T-helper 1 cell treated with Interleukin-12 subunit alpha and Interleukin-12 subunit beta and Interleukin-4 antibody, amounts not matched to agents 30 ng/mL and 1 ng/mL, for 36 hours (primary cell): ENCODE results near the gene LGR6. TPM values are rescaled to one million over a fixed set of nuclear protein-coding genes. Genes with fewer than 3 reads are reported as not detected.

Experiments
- intact Hi-C: fragments of 100-400 bp; cut with micrococcal nuclease; formaldehyde crosslinking; loops from one replicate; pipeline ENCODE4 v1.15.1; 2024
- total RNA-seq: library from RNA; stranded (reverse); gene quantifications from 2 replicates; pipeline ENCODE4 v1.2.3, GENCODE V29; 2022

Gene LGR6
- total RNA-seq, 1 donor from 2014 or later, result not detected

DNA sequence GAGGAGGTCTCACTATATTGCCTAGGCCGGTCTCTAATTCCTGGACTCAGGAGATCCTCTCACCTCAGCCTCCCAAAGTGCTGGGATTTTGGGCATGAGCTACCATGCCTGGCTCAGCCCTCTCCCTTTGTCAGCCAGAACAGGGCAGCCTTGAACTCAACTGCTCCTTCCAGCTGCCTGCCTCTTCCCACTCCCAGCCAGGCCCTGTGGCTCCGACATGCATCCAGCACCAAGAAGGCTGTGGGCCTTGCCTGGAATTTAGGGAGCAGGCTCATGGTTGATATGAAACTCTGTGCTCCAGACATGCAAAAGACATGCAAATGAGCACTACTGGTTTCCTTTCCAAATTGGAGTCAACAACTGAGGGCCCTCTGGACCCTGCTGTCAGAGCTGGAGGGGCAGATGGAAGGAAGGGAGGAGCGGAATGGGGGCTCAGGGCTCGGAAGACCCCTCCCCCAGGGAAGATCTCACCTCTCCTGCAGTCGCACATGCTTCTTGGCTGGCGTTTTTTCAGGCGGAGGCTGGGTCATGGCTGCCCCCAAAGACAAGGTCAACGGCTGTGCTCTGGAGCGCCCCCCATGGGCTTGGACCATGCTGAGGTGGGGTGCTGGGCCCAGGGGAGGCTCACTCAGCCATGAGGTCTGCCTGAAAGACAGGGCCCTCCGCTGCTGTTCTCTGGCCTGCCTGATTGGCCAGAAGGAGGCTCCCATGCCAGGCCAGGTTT, 34.6 kb upstream of the LGR6 start:
- intact Hi-C loops, result loop anchor here (2.0 kb wide), 1 partner anchor 330 kb away; the partner anchor contains the start of gene IPO9

DNA sequence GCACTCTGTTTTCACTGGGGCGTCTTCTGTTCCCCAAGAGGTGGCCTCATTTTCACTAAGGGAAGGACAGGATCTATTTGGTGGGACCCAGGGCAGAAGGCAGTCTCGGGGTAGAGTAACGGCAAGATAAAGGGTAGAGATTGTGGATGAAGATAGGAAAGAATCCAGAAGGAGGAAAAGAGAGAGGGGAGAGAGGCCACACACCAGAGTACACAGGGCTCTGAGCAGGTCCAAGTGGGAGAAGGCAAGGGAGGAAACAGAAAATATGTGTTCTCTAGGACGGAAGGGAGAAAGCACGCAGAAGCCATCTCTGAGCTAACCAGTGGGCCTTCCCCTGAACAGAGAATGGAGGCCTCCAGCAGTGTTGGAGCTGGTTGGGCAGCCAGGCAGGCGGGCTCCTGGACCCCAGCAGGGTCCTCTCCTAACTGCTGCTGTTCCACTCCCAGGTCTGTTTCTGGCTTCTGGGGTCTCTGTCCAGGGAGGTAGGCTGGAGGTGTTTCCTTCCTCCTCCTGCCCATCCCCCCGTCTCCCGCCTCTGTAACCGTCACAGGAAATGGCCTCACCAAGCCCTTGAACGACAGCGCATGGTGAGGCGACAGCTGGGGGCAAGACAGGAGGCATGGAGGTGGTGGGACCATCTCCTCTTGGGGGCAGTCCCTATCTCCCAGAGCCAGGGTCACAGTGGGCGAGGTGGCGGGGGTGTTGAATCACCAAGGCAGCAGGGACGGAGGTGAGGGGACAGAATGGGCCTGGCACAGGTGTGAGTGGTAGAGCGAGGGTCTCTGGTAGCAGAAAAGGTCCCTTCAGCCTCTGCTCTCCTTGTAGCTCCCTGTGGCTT, 33.8 kb upstream of the LGR6 start:
- intact Hi-C loops, result loop anchor here (1.0 to 10.0 kb wide), 6 partner anchors 14 to 1165 kb away; partner anchors contain the start of genes ADIPOR1, IPO9, KDM5B and TMEM183A

DNA sequence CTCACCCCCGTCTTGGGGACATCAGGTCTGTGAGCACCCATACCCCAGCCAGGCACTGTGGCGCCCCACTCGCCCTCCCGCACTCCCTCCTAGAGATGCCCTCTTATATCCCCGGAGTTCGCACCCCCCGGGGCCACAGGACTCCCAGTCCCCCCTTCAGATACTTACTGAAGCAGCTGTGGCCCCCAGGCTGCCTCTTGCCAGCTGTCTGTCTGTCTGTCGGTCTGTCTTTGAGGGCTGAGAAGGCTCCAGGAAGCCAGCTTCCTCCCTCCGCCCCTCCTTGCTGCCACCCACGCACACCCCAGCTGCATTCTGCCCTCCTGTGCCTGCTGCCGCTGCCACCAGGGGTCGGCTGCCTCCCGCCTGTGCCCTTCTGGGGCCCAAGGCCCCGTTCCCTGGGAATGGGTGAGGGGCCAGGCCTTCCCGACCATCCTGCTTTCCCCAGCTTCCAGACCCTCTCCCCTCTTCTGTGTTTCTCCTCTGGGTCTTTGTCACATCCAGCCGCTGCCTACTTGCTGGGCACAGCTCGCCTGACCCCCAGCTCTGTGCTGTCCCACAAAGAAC, 33.1 kb upstream of the LGR6 start, which contains the start of gene PTPN7:
TSS of gene PTPN7 (minus strand) at position 226 of the 564 bp plus-strand sequence. CDS start 1,200 bp downstream, outside the sequence.
- intact Hi-C loops, result loop anchor here (1.0 to 10.0 kb wide), 5 partner anchors 15 to 1164 kb away; partner anchors contain the start of genes ADIPOR1, KDM5B and TMEM183A

DNA sequence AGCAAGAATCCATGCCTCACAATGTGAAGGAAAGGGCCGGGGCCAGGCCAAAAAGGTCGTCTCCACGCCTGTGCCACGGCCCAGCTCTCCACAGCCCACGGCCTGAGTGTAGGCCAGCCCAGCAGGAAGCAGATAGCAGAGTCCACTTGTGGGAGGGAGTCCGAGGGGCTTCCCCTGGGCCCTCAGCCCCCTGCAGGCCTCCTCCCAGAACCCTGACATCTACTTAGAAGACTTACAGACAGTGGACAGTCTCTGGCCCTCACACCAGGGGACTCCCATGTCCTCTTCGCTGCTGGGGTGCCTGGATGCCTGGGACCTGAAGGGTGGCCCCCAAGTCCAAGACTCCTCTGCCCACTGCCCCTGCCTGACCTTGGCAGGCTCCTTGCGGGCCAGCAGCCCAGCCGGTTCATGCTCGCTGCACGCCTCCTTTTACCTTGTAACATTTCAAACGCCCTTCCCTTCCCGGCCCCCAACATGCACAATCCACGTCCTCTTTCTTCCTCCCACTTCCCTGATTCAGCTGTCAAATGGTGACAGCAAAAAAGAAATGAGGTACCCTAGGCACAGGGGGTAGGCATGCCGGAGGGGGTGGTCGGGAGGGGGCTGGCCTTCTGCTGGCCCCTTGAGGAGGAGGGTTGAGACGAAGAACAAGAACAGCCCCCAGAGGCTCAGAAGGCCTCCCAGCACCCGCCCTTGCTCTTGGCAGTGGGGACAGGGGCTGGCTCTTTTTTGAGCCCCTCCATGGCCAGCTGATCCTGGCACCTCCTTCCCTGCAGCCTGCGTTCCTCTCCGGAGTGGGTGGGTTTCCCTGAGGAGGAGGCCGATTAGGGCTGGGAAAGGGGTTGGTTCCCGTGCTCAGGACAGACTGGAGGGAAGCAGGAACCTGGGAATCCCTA, 32.2 kb upstream of the LGR6 start:
- intact Hi-C loops, result loop anchor here (5.0 to 10.0 kb wide), 4 partner anchors 643 to 1163 kb away; partner anchors contain the start of genes ADIPOR1, KDM5B and TMEM183A

DNA sequence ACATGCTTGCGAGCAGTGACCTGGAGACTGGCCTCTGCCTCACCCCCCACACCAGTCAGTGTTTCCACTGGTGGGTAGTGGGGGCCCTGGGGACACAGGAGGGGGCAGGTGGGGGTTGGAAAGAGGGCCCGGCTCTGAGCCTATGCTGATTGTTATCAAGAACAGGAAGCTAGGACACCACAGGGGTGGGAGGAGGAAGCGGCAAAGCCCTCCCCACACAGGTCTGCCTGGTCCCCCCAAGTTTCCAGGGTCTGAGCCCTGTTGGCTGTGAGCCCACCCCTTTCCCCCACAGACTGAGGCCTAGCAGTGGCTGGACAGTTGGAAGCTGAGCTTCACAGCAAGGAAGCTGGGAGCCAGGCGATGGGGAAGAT, 31.6 kb upstream of the LGR6 start:
- intact Hi-C loops, result loop anchor here (5.0 to 10.0 kb wide), 4 partner anchors 643 to 1163 kb away; partner anchors contain the start of genes ADIPOR1, KDM5B and TMEM183A

DNA sequence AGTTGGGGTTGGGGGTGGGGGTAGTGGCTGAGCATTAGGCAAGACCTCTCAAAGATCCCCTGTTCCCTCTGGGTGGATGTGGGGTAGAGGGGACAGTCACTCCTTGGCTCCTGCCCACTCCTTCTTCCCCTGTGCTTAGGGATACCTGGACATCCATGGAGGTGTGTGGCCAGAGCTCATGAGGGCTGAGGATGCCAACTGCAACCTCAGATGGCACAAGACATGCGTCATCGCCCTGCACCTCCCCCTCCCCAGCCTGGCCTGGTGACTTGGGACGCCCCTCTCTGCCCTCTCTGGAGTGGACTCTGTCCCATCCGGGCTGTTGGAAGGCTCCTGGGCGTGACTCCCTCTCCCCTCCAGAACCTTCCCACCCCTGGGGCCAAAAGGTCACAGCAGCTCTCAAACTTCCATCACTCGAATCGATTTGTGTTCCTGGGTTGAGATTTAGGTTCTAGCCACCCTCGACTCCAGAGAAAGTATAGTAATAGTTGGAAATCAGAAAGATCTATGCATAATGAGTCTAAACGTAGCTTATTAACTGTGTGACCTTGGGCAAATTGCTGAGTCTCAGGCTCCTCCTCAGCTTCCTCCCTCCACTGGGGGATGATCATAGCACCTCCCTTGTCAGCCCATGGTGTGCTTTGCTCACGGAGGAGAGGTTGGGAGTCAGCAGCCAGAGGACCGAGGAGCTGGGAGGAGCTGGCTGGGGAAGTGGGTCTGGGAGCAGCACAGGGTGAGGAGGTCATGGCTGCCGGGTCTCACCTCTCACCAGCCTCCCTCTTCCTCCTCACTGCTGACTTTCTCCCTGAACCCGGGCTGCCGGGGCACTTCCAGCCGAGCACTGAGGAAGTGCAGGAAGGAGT, 30.9 kb upstream of the LGR6 start:
- intact Hi-C loops, result loop anchor here (5.0 to 10.0 kb wide), 4 partner anchors 642 to 1162 kb away; partner anchors contain the start of genes ADIPOR1, KDM5B and TMEM183A

DNA sequence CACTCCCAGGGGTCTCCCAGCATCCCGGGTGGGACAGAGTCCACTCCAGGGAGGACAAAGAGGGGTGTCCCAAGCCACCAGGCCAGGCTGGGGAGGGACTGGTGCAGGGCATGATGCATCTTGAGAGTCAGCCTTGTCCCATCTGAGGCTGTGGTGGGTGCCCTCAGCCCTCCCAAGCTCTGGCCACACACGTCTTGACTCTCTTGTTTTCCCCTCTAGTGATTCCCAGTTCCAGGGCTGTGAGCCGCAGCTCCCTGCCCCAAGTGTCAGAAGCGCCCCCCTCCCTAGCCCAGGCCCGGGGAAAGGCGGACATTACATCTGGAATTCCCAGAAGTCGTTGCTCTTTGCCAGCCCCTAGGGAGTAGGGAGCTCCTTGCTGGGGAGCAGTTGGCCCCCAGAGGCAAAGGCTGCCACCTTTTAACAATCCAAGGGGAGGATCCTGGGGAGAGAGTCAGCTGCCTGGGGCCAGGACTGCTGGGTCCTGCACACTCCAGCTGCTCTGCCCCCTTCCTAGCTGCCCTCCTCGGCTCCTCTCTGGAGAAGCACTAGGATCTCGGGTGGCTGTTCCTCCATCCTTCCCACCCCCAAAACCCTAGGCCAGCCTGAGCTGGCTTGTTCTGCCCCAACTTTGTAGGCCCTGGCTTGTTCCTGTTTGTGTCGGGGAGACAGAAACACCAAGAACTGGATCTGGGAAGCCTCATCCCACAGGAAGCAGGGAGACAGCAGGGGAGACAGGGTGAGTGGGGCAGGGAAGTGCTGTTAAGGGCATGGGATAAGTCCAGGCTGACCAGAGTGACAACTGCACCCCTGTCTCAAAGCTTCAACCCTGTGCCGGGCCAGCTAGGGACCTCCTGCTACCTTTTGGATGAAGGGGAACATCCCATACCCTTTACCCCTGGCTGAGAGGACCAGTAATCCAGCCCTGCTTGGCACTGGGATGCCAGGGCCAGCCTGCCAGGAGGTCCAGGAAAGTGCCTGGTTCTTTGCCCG, 30.0 kb upstream of the LGR6 start:
- intact Hi-C loops, result loop anchor here (1.0 to 10.0 kb wide), 6 partner anchors 21 to 1161 kb away; partner anchors contain the start of genes ADIPOR1, KDM5B, RABIF and TMEM183A

DNA sequence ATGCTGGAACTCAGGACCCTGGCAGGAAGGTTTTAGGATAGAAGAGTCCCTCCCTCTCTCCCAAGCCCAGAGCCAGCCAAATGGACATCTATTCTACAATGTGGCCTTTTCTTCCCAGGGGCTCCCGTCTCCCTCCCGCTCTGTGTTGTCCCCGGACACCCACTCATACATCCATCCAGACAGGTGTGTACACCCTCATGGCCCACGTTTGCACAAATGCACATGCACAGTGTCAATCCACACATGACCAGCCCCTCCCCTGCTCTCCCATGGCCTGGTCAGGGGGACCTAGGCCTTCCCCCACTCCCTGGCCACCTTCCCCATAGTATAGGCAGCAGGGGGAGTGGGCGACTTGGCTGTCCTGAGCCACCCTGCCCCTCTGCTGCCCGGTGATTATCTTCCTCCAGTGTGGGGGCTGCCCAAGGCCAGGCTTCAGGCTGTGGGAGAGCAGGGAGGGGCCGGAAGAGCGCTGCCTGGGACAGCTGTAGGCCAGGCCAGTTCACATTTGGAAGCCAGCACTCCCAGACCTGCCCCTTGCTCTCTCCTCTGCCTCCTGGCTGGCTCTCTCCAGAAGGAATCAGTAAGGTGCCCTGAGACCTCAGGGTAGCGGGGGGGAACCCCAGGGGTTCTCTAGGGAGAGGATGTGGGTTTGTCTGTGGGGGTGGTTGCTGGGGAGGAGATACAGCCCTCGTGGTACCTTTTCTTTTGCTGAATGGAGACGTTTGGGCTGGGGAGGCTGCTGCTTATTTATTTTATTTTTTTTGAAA, 29.1 kb upstream of the LGR6 start:
- intact Hi-C loops, result loop anchor here (1.0 to 10.0 kb wide), 6 partner anchors 20 to 1160 kb away; partner anchors contain the start of genes ADIPOR1, KDM5B, RABIF and TMEM183A

DNA sequence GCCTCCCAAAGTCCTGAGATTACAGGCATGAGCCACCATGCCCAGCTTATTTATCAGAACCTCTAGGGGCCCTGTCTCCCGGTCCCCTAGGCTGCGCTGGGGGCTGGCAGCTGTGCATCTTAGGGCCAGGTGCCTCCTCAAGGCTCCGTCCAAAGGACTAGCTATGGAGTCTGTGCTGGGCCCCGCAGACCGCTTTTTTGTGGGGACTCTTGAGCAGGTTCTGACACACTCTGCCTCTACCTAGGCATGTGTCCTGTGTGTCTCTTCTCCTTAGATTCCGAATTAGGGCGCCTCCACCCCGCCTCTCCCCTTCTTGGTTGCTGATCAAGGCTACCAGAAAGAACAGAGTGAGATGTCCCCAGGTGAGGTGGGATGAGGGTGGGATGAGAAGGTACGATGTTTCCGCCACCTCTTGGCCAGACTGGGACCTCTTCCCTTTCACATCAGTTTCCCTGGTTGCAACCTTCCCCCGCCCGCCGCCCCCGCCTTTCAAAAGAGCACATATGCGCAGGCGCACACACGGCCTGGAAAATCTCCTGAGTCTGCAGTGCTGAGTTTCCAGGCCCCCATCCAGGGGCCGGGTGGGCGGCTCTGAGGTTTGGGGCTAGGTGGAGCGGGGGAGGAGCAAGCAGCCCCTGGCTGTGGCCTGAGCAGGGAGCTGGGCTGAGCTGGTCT, 28.2 kb upstream of the LGR6 start:
- intact Hi-C loops, result loop anchor here (2.0 to 10.0 kb wide), 4 partner anchors 639 to 1159 kb away; partner anchors contain the start of genes KDM5B, RABIF and TMEM183A

DNA sequence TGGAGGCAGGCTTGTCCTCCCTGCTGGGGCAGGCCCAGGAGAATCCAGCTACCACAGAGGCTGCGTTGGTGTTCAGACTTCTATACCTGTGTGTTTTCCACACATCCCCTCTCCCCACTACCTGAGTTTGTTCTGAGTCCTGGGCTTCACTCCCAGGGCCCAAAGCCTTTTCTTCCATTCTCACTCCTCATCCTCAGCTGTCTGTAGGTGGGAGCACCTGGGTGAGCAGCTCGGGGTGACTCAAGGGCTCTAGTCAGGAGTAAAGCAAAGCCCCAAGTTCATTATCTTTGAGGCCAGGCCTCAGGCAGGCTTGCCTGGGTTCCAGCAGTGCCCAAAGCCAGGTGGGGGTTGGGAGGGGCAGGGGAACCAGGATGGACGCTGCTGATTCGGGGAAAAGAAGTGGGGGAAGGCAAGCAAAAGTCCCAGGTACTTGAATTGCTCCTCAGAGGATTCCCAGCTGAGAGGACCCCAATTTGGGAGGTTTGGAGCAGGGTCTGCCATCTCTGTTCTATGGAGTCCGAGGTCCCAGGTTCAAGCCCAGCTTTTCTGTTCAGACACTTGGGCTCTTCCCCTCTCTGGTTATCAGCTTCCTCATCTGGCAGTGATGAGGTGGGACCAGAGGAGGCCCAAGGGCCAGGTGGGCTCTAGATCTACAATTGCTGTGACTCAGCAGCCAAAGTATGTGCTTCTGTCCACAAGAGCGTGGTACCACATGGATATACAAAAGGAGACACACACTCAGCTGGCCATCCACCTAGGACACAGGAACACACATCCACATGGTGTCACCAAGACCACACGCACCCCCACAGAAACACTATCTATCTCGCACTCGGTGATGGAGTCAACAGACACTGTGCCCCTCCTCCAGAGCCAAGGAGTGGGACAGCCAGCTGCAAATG, 27.4 kb upstream of the LGR6 start:
- intact Hi-C loops, result loop anchor here (2.0 to 10.0 kb wide), 4 partner anchors 639 to 1159 kb away; partner anchors contain the start of genes KDM5B, RABIF and TMEM183A

DNA sequence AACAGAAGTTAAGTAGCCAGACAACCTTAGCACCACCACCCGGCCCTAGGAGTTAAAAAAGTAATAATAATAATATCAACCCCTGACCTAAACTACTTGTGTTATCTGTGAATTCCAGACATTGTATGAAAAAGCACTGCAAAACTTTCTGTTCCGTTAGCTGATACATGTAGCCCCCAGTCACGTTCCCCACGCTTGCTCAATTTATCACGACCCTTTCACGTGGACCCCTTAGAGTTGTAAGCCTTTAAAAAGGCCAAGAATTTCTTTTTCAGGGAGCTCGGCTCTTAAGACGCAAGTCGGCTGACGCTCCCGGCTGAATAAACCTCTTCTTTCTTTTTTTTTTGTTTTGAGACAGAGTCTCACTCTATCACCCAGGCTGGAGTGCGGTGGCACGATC, 26.5 kb upstream of the LGR6 start:
- intact Hi-C loops, result loop anchor here (10.0 kb wide), 3 partner anchors 638 to 1158 kb away; partner anchors contain the start of genes KDM5B and TMEM183A

DNA sequence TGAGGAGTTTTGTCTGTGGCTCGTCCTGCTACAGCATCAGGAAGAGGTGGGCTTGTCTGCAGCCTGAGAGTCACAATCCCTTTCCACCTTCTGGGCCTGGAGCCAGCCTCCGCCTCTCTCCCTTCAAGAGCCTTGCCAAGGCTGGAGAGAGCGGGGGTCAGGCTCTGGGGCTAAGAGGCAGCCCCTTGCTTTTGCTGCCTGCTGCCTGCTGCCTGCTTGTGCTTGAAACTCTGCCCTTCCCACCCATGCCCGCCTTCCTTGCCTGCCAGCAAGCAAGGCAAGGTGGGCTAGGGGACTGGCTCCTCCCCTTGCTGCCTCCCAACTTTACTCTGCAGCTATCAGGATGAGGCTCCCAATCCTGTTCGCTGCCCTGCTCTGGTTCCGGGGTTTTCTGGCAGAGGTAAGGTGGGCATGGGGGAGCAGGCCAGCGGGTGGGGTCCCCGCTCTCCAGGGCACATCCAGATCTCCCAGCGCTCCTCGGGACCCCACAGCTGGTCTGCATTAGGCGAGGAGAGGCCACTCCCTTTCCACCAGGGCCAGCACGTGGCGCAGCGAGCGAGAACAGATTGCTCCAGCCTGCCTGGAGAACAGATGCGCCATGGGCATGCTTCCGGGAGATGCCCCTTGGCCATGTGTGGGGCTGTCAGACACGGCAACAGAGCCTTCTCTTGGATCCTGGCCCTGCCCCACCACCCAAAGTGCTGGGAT, 25.7 kb upstream of the LGR6 start:
- intact Hi-C loops, result loop anchor here (10.0 kb wide), 3 partner anchors 637 to 1157 kb away; partner anchors contain the start of genes KDM5B and TMEM183A

DNA sequence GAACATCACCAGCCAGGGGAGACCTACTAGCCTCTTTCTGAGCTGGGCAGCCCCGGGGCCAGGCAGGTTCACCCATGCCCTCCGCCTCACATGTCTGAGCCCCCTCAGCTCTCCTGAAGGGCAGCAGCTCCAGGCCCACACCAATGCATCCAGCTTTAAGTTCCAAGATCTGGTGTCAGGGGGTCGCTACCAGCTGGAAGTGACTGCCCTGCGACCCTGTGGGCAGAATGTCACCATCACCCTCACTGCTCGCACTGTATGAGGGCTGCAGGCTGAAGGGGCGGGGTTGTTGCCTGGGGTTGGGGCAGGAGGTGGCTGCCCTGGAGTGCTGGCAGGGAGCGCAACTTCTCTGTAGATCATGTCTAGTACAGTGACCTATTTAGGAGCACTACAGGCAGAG, 24.7 kb upstream of the LGR6 start:
- intact Hi-C loops, result loop anchor here (10.0 kb wide), 3 partner anchors 636 to 1156 kb away; partner anchors contain the start of genes KDM5B and TMEM183A

DNA sequence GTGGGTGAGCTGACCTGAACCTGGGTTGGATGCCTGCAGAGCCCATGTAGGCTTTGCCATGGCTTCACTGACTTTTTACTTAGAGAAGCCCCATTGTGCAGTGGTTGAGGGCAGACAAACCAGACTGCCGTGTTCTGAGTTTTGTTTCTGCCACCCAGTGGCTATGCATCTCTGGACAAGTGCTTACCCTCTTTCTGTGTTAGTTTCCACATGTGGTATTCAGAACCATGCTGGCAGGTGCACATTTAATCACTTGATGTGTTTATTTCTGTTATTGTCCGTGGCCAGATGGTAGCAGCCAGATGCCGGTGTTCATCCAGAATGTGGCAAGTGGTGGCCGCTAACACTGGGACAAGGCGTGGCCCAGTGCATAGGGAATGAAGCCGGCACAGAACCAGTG, 22.9 kb upstream of the LGR6 start:
- intact Hi-C loops, result no loop called here
